Heart left ventricle (tissue), 16 donors: ENCODE measurements around the gene P2RY10. TPM values are rescaled to one million over a fixed set of nuclear protein-coding genes. Genes with fewer than 3 reads are reported as not detected.

ENCODE experiments used
- ATAC-seq, 4 donors: fragments of 200-7000 bp; cut with Tn5 transposase; one replicate each; pipeline ENCODE4 v1.9.1; 2020 to 2022; ENCODE audit warnings: moderate library complexity in 4 of 4, mild to moderate bottlenecking in 3 of 4, moderate number of reproducible peaks in 1 of 4
- DNase-seq, 5 donors: peaks; one replicate each; pipeline ENCODE4 v3.0.0-alpha.2; 2020
- H3K27ac ChIP-seq, 12 donors: fragments of 200-600 bp; sonication (generic) in 4 of 12; one replicate each; pipeline versions ENCODE4 v1.5.0 to v1.8.0; 2016 to 2022; ENCODE audit warnings: mild to moderate bottlenecking in 2 of 12
- H3K27me3 ChIP-seq, 9 donors: fragments of 200-600 bp; sonication (generic) in 2 of 9; one replicate each; pipeline versions ENCODE4 v1.5.1 to v1.8.0; 2016 to 2022; ENCODE audit warnings: mild to moderate bottlenecking in 3 of 9
- H3K36me3 ChIP-seq, 9 donors: fragments of 200-600 bp; sonication (generic) in 2 of 9; one replicate each; pipeline versions ENCODE4 v1.5.0 to v1.8.0; 2018 to 2022; ENCODE audit warnings: mild to moderate bottlenecking in 2 of 9
- H3K4me1 ChIP-seq, 12 donors: fragments of 200-600 bp; sonication (generic) in 4 of 12; one replicate each; pipeline versions ENCODE4 v1.5.0 to v1.8.0; 2016 to 2022; ENCODE audit warnings: mild to moderate bottlenecking in 3 of 12
- H3K4me3 ChIP-seq, 12 donors: fragments of 200-600 bp; sonication (generic) in 4 of 12; one replicate each; pipeline versions ENCODE4 v1.5.0 to v1.8.0; 2017 to 2022; ENCODE audit warnings: mild to moderate bottlenecking in 9 of 12, moderate library complexity in 4 of 12
- H3K9me3 ChIP-seq, 12 donors: fragments of 200-600 bp; sonication (generic) in 4 of 12; one replicate each; pipeline versions ENCODE4 v1.5.0 to v1.8.0; 2016 to 2022; ENCODE audit warnings: mild to moderate bottlenecking in 1 of 12
- POLR2A ChIP-seq, 2 donors: fragments of 450-650 bp; IDR thresholded peaks; one replicate each; pipeline ENCODE4 v1.6.1; 2017; ENCODE audit warnings: antibody characterized with exemption in 2 of 2, mild to moderate bottlenecking in 2 of 2, moderate library complexity in 2 of 2
- WGBS, 4 donors: extraction: QIAGEN DNeasy Blood & Tissue Kit in 2 of 4; methylation state at CpG; one replicate each; pipeline versions ENCODE4 v1.1.5 to v1.1.7; 2013 to 2018; 5-methylcytosine and 5-hydroxymethylcytosine counted together
- intact Hi-C, 10 donors: fragments of 100-400 bp; cut with DNase I; formaldehyde crosslinking; loops; one replicate each; pipeline versions ENCODE4 v1.11.1 to v1.14.2; 2022
- polyA plus RNA-seq, 2 donors: library from polyadenylated mRNA; stranded (reverse); fragments of 200-250 nt; gene quantifications; one replicate each; pipeline ENCODE4 v1.2.3, GENCODE V29; 2013
- total RNA-seq, 9 donors: library from RNA; depleted of rRNA in 2 of 9; stranded (reverse); fragments of >200 nt in 2 of 9; fragmentation: NEBNext Ultra II Directional in 3 of 9; extraction: Animal tissue kit (Norgen Biotek cat#: 25700) in 3 of 9; gene quantifications; one replicate each; pipeline versions ENCODE4 v1.1.0 to v1.2.4, GENCODE V29; 2016 to 2023
- TF ChIP-seq, protein P1 (sequence below), 12 donors: fragments of 200-600 bp; sonication (generic) in 4 of 12; IDR thresholded peaks; one replicate each; pipeline versions ENCODE4 v1.5.0 to v1.8.0; 2018 to 2022; ENCODE audit warnings: antibody characterized with exemption in 12 of 12, mild to moderate bottlenecking in 5 of 12
- donor health status: ischemic (EF 13 %, LVEDD 7.1; RV severe dilation, severe dysfunction).
- donor health status: healthy with polysubstance abuse.
- donor health status: DM: no; HTN: yes; CAD: no.
- donor health status: DM: no; HTN: no; CAD: no.
- donor health status: ischemic (EF 25% LVEDD 6.9; RV normal size, moderate dysfunction).
- donor health status: ischemic (EF 25% LVEDD 5.7; RV mildly dilated, moderate dysfunction).
- donor health status: healthy.
- donor health status: DM: yes; HTN: yes; CAD: no.
- donor health status: ischemic (EF 35%, LVEDD 5.7; RV mildly dilated, moderate dysfunction).
- donor health status: nonischemic (EF 11% LVEDD 7.7; RV severe dilation, severe dysfunction).
- donor health status: DM: yes; HTN: yes; CAD: no.
- donor health status: PGD.
- donor health status: ischemic (EF 29% LVEDD 5.4; RV normal size, mild dysfunction).
- donor health status: nonischemic (EF 23%, LVEDD 6.1; RV moderate dilation, normal function).

The P2RY10 gene
- total and polyA plus RNA-seq, 11 donors: 0.07 to 1.8 (median 0.71) TPM; not detected in 7

DNA sequence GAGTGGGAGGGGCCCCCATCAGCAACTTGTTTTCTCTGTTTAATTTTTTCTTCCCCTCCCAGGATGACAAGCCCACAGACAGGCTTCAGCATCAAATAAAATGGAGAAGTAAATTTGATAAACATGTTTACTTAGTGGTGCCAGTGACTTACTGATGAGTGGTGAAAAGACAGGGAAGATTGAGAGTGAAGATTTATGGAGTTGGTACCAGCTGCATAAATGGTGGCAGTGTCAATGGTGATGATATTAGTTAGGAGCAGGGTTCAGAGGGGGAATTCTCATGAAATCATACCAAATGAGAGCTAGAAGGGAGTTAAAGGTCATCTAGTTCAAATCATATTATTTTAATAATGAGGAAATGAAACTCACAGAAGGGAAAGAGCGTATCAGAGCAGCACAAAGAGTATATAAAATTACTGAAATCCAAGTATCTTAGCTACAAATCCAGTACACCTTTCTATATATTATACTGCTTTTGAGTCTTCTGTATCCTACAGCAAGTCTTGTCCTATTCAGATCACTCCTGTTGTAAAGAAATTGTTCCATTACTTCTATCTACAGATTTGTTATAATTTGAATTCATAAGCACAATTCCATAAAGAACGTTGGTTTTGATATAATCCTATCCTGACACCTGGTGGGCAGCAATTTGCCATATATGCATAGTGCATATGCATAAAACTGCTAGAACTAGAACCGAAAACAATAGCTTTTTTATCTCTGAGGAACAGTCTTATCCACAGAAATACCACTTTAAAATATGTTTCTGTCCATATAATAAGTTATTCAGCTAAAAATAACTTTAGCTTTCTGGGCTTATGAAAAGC is 5.0 kb downstream of the P2RY10 start:
- intact Hi-C loops: no loop called here
- WGBS, 4 donors: 54 to 67% (median 59%) methylated on average over 3 of the region's 3 CpGs

DNA sequence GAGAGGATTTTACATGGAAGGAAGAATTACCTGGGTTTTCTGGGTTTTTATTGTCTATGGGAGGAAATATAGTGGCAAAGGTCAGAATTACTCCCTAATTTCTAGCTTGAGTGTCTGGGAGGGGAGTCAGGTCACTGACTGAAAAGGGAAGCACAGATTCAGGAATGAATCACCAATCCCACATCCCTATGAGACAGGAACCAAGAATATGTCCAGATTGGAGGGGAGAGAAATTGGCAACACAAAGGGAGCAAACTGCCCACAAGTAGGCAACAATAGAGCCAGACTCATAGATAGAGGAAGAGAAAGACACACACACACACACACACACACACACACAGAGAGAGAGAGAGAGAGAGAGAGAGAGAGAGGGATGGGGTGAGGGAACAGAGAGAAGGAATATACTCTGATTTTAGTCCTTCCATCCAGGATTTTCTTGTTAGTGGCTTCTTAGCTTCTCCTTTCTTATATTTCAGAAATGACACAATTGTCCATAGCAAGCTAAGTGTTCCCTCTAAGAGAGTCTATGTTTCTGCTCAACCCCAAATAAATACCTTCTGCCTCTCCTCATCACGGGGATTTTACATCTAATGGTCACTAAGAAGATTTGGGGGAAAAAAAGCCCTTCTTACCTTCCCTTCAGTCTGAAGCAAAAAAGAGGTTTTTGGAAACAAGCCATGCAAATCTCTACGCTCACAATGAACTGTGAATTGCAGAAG is 12.0 kb downstream of the P2RY10 start:
- TF ChIP-seq, protein P1, sequence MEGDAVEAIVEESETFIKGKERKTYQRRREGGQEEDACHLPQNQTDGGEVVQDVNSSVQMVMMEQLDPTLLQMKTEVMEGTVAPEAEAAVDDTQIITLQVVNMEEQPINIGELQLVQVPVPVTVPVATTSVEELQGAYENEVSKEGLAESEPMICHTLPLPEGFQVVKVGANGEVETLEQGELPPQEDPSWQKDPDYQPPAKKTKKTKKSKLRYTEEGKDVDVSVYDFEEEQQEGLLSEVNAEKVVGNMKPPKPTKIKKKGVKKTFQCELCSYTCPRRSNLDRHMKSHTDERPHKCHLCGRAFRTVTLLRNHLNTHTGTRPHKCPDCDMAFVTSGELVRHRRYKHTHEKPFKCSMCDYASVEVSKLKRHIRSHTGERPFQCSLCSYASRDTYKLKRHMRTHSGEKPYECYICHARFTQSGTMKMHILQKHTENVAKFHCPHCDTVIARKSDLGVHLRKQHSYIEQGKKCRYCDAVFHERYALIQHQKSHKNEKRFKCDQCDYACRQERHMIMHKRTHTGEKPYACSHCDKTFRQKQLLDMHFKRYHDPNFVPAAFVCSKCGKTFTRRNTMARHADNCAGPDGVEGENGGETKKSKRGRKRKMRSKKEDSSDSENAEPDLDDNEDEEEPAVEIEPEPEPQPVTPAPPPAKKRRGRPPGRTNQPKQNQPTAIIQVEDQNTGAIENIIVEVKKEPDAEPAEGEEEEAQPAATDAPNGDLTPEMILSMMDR (IDR thresholded peaks at IDR 0.05): no peak
- TF ChIP-seq POLR2A (IDR thresholded peaks at IDR 0.05): no peak
- no peak for ATAC-seq
- Histone ChIP-seq H3K27ac (no peak overlapping the region), H3K4me1 (no peaks in the 10 kb centered on the region), H3K4me3 (no peak overlapping the region), H3K27me3 (no peaks in the 10 kb centered on the region), H3K9me3 (no peaks in the 10 kb centered on the region), H3K36me3 (no peaks in the 10 kb centered on the region)
- WGBS, 4 donors: 52 to 64% (median 58%) methylated on average over 2 of the region's 2 CpGs
- no peak for DNase-seq
- intact Hi-C loops: no loop called here

More for the DNA sequence above, 5.0 kb downstream of the P2RY10 start:
- ATAC-seq: no peak
- Histone ChIP-seq H3K9me3 (no peaks in the 10 kb centered on the region), H3K36me3 (no peaks in the 10 kb centered on the region), H3K27me3 (no peaks in the 10 kb centered on the region), H3K4me3 (no peak overlapping the region), H3K4me1 (peaks cover 0 to 4% (median 0%) of the 10 kb centered on the region in 12 donors), H3K27ac (no peak overlapping the region)
- TF ChIP-seq, protein P1 (IDR thresholded peaks at IDR 0.05): no peak
- TF ChIP-seq POLR2A (IDR thresholded peaks at IDR 0.05): no peak
- no peak for DNase-seq

DNA sequence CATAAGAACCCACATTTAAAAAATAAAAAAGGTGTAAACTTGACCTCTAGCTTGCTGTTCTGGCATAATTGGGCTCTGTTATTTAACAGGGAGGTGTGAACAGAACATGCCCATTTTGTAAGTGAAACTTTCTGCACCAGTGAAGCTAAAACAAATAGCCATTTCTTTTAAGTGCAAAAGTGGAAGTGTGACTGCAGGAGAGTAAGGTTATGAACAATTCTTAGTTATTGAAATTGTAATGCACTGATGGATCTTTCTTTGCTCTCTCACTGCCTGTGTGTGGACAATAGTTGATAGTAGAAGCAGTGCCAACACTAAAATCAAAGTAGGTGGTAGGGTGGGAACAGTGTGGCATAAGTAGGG is 12.6 kb downstream of the P2RY10 start:
- intact Hi-C loops: no loop called here
- DNase-seq (no peak), ATAC-seq (no peak)
- no peaks in the 10 kb centered on the region for H3K27me3 ChIP-seq
- H3K27ac ChIP-seq: no peak overlapping the region
- H3K9me3 ChIP-seq: no peaks in the 10 kb centered on the region
- no peaks in the 10 kb centered on the region for H3K36me3 ChIP-seq
- H3K4me3 ChIP-seq: no peak overlapping the region
- H3K4me1 ChIP-seq: no peaks in the 10 kb centered on the region
- TF ChIP-seq POLR2A (IDR thresholded peaks at IDR 0.05): no peak
- TF ChIP-seq, protein P1 (IDR thresholded peaks at IDR 0.05): no peak

DNA sequence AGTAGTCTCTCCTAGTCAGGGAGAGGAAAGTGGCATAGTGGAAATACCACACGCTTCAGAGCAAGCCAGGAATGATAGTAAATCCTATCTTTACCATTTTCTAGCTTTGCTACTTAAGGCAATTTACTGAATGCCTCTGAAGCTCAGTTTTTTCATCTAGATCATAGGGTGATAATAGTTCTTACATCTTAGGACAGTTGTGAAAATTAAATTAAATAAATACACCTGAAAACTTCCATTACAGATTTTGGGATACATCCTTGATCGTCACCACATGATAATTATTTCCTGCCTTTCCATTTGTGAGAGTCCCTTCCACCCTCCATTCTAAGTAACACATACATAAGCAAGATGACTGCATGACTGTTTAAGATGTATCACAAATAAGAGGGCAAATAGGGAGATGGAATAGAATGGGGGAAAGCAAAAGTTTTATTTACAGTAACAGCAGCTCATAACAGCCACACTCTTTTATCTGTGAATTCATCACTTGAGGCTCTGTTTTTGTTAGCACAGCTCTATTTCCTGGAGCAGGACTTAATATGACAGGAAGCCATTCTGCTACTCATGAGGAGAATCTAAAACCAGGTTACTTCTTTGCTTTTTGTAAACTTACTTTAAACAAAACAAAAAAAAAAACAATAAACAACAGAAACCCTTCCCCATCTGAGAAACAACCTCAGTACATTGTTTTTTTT is 13.4 kb downstream of the P2RY10 start:
- Histone ChIP-seq H3K36me3 (no peaks in the 10 kb centered on the region), H3K9me3 (no peaks in the 10 kb centered on the region), H3K4me1 (no peaks in the 10 kb centered on the region), H3K27me3 (no peaks in the 10 kb centered on the region), H3K4me3 (no peak overlapping the region), H3K27ac (no peak overlapping the region)
- ATAC-seq: no peak
- 59 to 67% (median 66%) methylated on average over 2 of the region's 2 CpGs for WGBS, 4 donors
- DNase-seq: no peak
- TF ChIP-seq, protein P1 (IDR thresholded peaks at IDR 0.05): no peak
- TF ChIP-seq POLR2A (IDR thresholded peaks at IDR 0.05): no peak
- intact Hi-C loops: no loop called here
